A549 treated with Mapracorat at 1 μM for 4 hours (cell line): Measurements from ENCODE around the gene GFPT1. TPM values are rescaled to one million over a fixed set of nuclear protein-coding genes. Genes with fewer than 3 reads are reported as not detected.

Source experiments
- total RNA-seq: library from RNA; stranded (reverse); fragments of 200-300 nt; extraction: Qiagen RNA extraction; gene quantifications from 5 replicates; pipeline ENCODE4 v1.2.3, GENCODE V29; 2022

The GFPT1 gene
- 18.6 to 25.3 TPM (median 23.7 TPM) in 5 replicates for total RNA-seq

DNA sequence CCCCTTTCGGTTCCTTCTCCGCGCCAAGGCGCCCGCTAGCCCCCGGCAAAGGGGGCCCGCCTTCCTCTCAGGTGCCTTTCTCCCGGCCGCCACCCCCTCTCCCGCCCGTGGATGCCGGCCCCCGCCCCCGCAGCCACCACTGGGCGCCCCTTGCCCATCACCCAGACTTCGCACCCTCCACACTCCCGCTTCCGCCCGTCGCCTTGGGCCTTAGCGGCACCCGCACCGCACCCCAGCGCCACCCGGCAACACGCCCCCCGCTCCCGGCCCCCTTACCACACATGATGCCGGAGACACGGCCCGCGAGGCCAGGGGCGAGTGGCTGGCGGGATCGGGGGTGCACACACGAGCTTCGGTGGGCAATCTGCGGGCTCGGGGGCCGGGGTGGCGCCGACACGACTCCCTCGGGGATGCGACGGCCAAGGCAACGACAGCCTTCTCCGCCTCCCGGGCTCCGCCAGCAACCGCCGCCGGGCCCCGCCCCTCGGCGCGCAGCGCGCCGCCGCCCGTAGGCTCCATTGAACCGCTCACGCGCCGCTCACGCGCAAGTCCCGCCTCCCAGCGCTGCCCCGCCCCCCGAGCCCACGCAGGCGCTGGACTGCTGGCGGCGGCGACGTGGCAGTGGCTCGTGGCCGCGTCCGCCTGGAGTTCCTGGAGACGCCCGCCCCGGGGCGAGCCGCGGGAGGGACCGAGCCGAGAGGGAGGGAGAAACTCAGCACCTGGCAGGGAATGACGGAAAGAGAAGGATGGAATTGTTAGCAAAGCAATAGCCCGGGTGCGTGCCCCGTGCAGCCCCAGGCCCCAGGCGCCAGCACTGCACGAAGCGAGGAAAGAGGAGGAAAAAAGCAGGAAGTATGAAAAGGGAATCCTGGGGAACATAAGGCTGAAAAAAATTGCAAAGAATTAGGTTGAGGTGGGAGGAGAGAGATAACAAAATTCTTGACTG, at the start of gene GFPT1:
Gene GFPT1, minus strand, starts transcription at position 439 of the 946 bp plus-strand sequence. Its CDS starts 156 bp downstream, at position 283.

Other genes with a start within 250 kb of the GFPT1 start
- gene NFU1, start 50.2 kb upstream of the GFPT1 start, total RNA-seq: 41.1 to 47.3 TPM (median 45.4 TPM) in 5 replicates